Fibroblast of skin of back (primary cell): ENCODE measurements around the gene ABCF3.
A peak's percentile ranks its signal among the peaks of the same experiment; 100 is the strongest.

Experiments
- DNase-seq: peaks from one replicate; pipeline ENCODE4 v3.0.0-alpha.2; 2013

Gene ABCF3

GRCh38 chr3:184186902-184187207 is 856 bp downstream of the ABCF3 start:
- no peak for DNase-seq

DNA sequence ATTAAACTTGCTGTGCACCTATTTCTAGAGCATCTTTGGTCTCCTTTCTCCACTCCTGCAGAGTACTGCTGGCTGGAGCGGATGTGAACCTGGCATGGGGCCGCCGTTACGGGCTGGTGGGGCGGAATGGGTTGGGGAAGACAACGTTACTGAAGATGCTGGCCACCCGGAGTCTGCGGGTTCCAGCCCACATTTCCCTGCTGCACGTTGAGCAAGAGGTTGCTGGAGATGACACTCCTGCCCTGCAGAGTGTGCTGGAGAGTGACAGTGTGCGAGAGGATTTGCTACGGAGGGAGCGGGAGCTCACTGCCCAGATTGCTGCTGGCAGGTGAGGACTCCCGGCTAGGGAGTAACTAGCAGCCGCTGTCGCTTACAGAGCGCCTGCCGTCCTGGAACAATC is 2.1 kb downstream of the ABCF3 start:
- no peak for DNase-seq

DNA sequence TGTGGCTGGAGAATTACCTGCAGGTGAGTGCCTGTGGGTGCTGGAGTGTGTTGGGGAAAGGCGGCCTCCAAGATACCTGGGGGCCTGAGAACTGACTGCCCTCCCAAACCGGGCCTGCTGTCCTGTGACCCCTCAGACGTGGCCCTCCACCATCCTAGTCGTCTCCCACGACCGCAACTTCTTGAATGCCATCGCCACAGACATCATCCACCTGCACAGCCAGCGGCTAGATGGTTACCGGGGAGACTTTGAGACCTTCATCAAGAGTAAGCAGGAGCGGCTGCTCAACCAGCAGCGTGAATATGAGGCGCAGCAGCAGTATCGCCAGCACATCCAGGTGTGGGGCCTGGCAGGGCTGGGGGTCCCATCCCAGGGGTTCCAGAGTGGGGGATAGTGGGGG is 3.4 kb downstream of the ABCF3 start:
- DNase-seq: no peak

GRCh38 chr3:184192889-184193288 is 6.9 kb downstream of the ABCF3 start:
- no peak for DNase-seq

DNA sequence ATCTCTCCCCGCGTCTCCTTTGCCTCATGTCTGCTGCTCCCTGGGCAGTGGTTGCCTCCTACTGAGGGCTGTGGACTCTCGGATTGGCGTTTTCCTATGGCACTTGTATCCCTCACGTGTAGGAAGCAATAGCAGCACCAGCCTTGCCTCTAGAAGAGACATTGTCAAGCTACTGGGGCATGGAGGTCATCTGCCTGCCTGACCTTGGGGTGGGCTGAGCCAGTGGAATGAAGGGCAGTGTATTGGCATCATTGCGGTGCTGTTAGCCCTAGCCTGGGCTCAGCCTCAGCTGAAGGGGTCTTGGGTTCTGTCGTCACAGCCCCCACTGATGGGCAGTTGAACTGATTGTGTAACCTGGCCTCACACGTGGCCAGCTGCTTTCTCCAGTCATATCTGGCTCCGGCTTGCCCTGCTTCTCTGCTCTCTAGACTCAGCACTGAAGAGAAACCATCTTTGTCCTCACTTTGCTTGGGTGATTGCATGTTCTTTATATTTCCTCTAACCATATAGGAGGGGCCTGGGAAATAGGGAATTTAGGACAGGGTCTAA is 8.1 kb downstream of the ABCF3 start:
- DNase-seq: no peak

DNA sequence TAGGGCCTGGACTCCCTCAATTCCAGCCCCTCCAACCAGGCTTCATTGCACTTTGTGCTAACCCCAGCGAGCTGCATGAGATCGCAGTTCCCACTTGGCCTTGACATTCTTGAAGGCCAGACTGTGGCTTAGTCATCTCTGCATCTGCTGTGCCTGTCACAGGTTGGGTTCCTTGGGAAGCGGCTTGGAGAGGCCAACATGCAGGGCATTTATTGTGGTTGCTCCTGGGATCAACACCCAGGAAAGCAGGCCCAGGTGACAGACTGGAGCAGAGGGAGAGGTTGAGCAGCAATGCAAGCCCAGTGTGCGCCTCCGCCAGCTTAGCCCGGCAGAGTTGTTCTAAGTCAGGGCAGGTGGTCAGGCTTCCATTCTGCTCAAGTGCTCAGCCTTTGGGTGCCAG is 10.5 kb downstream of the ABCF3 start:
- DNase-seq: no peak

GRCh38 chr3:184198509-184198908 is 12.5 kb downstream of the ABCF3 start:
- no peak for DNase-seq

DNA sequence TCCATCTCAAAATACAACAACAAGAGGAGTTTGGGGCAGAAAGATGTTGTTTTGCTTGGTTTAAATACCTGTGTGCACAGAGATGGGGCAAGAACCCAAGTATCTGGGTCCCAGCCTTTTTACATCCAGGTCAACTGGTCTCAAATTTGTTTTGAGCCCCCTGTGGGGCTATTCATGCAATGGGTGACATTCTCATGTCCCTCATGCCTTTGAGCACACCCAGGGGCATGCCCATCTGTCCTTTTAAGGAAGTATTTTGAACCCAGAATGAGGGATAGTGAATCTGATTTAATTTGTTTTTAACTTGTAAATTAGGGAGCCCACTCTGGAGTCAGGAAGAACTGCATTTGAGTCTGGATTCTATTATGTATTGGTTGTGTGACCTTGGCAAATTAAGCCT is 14.8 kb downstream of the ABCF3 start:
- DNase-seq: no peak

DNA sequence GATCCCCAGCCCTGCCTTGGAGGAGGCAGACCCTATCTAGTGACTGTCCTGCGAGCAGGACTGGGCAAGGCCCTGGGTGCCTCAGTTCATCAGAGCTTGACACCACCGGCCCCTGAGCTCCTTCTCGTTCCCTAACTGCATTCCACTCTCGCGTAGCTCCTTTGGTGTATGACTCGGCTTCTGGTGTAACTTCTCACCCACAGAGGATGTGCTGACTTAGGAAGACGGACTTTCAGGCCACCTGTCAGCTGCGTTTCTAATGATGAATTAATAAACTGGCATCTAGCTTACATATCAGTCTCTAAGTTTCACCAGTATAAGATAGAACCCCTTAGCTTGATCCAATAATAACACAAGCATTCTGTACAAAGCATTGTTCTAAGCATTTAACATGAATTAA is 17.5 kb downstream of the ABCF3 start:
- DNase-seq: no peak

DNA sequence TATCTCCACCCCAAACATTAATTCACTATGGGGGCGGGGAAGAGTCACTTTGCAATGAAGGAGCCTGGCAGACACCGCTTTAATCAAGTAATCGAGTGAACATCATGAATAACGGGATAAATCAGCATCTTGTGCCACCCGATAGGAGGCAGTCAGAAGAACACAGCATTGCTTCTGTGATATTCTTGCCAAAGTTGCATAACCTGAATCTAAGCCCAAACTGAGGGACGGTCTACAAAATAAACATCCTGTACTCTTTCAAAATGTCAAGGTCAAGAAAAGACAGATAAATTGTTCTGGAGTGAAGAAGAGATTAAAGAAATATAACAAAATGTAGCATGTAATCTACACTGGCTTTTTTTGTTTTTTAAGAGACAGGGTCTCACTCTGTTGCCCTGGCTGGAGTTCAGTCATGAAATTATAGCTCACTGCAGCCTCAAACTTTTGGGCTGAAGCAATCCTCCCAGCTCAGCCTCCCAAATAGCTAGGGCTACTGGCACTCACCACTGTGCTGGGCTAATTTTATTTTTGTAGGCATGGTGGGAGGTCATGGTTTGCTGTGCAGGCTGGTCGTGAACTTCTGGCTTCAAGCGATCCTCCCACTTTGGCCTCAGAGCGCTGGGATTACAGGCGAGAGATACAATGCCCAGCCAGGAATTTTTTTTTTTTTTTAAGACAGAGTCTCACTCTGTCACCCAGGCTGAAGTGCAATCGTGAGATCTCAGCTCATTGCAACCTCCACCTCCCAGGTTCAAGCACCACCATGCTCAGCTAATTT is 23.3 kb downstream of the ABCF3 start:
- no peak for DNase-seq

GRCh38 chr3:184211297-184211696 is 25.3 kb downstream of the ABCF3 start:
- DNase-seq: no peak

DNA sequence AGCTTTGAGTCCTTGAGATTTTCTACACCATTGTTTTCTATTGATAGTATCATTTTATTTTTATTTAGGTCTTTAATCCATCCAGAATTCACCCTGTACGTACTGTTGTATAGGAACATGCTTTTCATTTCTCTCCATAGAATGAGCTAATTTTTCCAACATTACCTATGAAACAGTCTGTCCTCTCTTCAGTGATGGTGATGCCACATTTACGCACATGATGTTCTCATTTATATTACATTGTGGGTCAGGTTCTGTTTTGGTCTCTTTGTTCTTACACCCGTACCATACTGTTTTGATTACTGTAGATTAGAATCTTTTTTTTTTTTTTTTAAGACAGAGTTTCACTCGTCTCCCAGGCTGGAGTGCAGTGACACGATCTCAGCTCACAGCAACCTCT is 25.7 kb downstream of the ABCF3 start:
- DNase-seq: no peak

DNA sequence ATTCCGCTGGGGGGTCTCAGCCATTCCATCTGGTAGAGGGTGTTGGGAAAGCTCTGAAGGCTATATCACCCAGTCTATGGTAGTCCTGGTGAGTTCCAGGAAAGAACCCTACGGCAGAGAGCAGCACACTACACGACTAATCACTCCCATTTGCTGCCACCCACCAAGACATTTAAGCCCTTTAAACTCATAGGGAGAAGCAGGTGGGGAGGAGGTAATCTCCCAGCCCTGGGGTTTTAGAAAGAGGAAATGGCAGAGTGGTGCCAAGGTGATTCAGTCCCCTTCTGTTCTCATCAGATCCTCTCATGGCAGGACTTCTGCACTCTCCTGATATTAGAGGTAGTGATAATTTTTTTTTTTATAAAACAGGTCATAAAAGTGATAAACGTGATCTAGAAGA is 32.8 kb downstream of the ABCF3 start:
- DNase-seq: no peak

DNA sequence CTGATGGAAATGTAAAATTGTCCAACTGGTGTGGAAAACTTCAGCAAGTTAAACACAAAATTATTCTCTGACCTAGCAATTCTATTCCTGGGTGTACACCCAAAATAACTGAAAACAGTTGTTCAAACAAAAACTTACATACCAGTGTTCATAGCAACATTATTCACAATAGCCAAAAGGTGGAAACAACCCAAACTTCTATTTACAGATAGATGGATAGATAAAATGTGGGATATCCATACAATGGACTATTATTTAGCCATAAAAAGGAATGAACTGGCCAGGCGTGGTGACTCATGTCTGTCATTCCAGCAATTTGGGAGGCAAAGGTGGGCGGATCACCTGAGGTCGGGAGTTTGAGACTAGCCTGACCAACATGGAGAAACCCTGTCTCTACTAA is 36.5 kb downstream of the ABCF3 start:
- DNase-seq: no peak

DNA sequence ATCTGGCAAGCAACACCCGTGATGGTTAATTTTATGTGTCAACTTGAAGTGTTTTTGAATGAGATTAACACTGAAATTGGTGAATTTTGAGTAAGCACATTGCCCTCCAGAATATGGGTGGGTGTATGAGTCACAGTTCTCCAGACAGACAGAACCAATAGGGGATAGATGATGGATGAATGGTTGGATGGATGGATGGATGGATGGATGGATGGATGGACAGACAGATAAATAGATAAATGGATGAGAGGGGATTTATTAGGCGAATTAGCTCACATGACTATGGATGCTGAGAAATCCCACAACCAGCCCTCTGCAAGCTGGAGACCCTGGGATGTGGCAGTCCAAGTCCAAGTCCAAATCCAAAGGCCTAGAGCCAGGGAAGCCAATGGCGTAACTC is 37.9 kb downstream of the ABCF3 start:
- DNase-seq: no peak

DNA sequence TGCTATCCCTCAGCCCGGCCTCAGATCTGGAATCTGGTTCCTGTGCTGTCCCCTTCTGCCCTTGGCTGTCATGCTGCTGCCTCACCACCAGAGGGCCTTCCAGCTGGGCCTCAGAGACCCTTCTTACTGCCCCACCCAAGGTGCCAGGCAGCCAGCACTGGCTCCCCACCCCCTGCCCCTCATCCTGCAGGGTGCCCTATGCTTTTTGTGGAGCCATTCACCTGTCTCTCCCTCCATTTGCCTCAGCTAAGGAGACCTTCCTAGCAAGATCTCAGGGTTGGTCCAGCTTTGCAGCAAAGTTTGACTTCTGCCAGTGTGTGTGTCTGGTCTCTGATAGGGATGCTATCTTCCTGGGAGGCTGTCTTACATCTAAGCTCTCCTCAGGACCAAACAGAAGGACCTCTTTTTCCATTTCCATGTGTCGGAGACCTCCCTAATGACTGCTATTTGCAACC is 41.5 kb downstream of the ABCF3 start:
- peak; percentile 20 for DNase-seq

GRCh38 chr3:184228376-184229137 is 42.6 kb downstream of the ABCF3 start:
- no peak for DNase-seq

DNA sequence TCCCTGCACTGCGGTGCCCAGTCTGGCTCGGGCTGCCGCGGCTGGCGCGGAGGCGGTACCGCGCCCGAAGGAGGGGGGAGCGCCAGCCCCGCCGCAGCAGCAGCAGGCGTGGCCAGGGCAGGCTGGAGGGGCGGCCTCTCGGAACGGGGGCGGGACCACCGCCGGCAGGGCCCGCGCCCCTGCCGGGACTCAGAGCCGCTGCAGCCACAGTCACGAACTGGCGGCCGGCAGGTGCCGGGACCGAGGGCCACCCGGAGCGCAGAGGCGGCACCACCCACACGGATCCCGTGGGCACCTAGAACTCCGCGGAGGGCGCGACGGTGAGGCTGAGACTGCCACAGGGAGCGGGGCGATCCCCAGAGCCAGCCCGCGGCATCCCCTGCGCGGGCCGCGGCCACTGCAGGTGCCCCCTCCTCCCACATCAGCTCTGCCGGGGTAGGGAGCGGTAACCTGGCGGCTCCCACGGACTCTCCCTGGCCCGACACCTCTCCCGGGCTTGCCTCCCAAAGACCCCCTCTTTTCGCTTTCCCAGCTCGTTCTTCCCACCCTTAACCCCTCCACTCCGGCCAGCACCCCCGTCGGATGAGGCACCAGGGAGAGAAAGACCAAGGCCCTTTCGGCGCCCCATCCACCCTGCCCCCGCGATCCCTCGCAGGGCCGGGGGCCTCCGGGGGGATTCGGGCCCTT is 43.5 kb downstream of the ABCF3 start, which contains the start of gene VWA5B2:
Gene VWA5B2, plus strand, starts transcription at position 192 of the 687 bp plus-strand sequence. CDS start 944 bp downstream, outside the sequence.
- DNase-seq: peak; percentile 53

GRCh38 chr3:184230081-184230602 is 44.1 kb downstream of the ABCF3 start:
- DNase-seq: no peak

GRCh38 chr3:184230603-184231528 is 44.9 kb downstream of the ABCF3 start:
- no peak for DNase-seq

DNA sequence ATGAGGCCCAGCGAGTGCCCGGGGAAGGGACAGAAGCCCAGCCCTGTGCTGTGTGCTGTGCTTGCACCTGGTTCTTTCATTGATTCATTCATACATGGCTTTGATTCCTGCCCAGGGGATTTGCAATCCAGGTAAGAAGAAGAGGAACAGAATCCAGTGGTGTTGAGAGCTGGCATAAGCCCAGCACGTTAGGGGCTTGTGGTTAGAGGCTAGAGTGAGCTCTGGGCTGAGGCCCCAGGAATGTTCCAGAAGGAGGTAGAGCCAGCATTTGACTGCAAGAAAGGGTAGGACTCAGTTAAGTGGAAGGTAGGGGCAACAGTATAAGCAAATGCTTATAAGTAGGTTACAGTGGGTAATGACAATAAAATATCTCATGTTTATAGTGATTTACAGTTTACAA is 45.7 kb downstream of the ABCF3 start:
- no peak for DNase-seq
